ENCODE results near the gene MUC5AC. TPM values are rescaled to one million over a fixed set of nuclear protein-coding genes. Genes with fewer than 3 reads are reported as not detected.

MUC5AC gene
- total RNA-seq, 2 experiments from 2014 or later, result not detected

- ChIA-PET CTCF (ENCODE audit: unreplicated experiment) (no interaction called here), POLR2A (no interaction called here)
- Histone ChIP-seq H3K4me3 (ENCODE audit: low read depth, low read length, poor library complexity, severe bottlenecking) (no peak overlapping the region), H3K4me1 (ENCODE audit: insufficient read depth, low read length, poor library complexity, severe bottlenecking) (no peaks in the 10 kb centered on the region), H3K4me2 (ENCODE audit: low read length) (no peak overlapping the region), H2AFZ (ENCODE audit: low read length) (no peak overlapping the region), H3K79me2 (ENCODE audit: insufficient read depth, low read depth, low read length) (no peaks in the 10 kb centered on the region), H3K36me3 (ENCODE audit: insufficient read depth, low read length) (no peaks in the 10 kb centered on the region), H4K20me1 (ENCODE audit: insufficient read depth, low read length) (no peaks in the 10 kb centered on the region), H3K9me2 (ENCODE audit: insufficient read depth, low read length) (no peaks in the 10 kb centered on the region), H3K27ac (ENCODE audit: low read depth, low read length, poor library complexity, severe bottlenecking) (no peak overlapping the region), H3K9me3 (ENCODE audit: low read length) (peaks cover 3% of the 10 kb centered on the region; the same call in 1 of the 2 replicates)
- BruUV-seq (replicated peaks), result no TSS peak
- TF ChIP-seq EZH2phosphoT487 (IDR thresholded peaks at IDR 0.05; ENCODE audit: borderline replicate concordance, low read depth, low read length), result no peak
- TF ChIP-seq CTCF (conservative IDR thresholded peaks at IDR 0.05; ENCODE audit: low read length), result no peak
- intact Hi-C loops (cut with micrococcal nuclease; ENCODE audit: unreplicated experiment), result no loop called here
- DNase-seq (ENCODE audit: low spot score), result no peak
These were observed 28.1 kb upstream of the MUC5AC start for GRCh38 chr11:1129611-1130160.

GRCh38 chr11:1130276-1131032 is 27.3 kb upstream of the MUC5AC start:
- BruUV-seq (replicated peaks), result no TSS peak
- Histone ChIP-seq H3K4me3 (ENCODE audit: low read depth, low read length, poor library complexity, severe bottlenecking) (no peak overlapping the region), H3K79me2 (ENCODE audit: insufficient read depth, low read depth, low read length) (no peaks in the 10 kb centered on the region), H4K20me1 (ENCODE audit: insufficient read depth, low read length) (no peaks in the 10 kb centered on the region), H3K4me2 (ENCODE audit: low read length) (no peak overlapping the region), H3K9me3 (ENCODE audit: low read length) (peaks cover 10% of the 10 kb centered on the region; the same call in 1 of the 2 replicates), H2AFZ (ENCODE audit: low read length) (no peak overlapping the region), H3K36me3 (ENCODE audit: insufficient read depth, low read length) (no peaks in the 10 kb centered on the region), H3K4me1 (ENCODE audit: insufficient read depth, low read length, poor library complexity, severe bottlenecking) (no peaks in the 10 kb centered on the region), H3K9me2 (ENCODE audit: insufficient read depth, low read length) (no peaks in the 10 kb centered on the region), H3K27ac (ENCODE audit: low read depth, low read length, poor library complexity, severe bottlenecking) (no peak overlapping the region)
- intact Hi-C loops (cut with micrococcal nuclease; ENCODE audit: unreplicated experiment), result no loop called here
- no peak for TF ChIP-seq CTCF (conservative IDR thresholded peaks at IDR 0.05; ENCODE audit: low read length)
- TF ChIP-seq EZH2phosphoT487 (IDR thresholded peaks at IDR 0.05; ENCODE audit: borderline replicate concordance, low read depth, low read length), result no peak
- POLR2A ChIA-PET, result no interaction called here
- CTCF ChIA-PET (ENCODE audit: unreplicated experiment), result no interaction called here
- no peak for DNase-seq (ENCODE audit: low spot score)

All from OCI-LY7 (cell line).